ENCODE results near the gene STK11IP. TPM values are rescaled to one million over a fixed set of nuclear protein-coding genes. Genes with fewer than 3 reads are reported as not detected.

STK11IP gene
- polyA plus RNA-seq, 4 donors = 20.4 to 38.9 (median 23.2) TPM

DNA sequence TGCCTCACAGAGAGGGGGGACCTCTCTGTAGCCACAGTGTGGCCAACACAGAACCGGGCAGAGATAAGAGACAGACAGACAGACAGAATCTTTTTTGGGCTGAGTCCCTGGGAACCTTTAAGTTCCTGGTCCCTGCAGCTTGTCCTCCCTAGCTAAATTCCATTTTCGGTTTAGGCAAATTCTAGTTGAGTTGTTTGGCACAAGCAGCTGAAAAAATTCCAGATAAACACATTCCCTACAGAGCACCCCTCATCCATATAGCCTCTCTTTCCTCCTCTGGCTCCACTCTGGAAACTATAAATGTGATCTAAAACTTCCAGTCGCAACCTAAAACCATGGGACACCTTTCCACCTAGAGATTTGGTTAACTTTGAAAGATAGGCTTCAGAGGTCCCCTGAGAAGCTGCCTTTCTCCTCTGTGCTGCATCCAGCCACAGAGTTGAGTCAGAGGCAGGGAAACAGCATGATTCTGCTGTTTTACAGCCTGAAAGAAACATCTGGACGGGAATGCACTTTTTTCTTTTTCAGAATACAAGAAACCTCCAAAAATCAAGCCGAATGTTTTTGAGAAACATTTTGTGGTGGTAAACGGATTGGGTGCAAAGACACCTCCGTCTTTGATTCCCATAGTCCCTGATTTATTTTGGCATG is 60.7 kb downstream of the STK11IP start:
- 59 to 77% (median 72%) methylated on average over 7 of the region's 7 CpGs for WGBS, 3 donors
- DNase-seq (no peak), FAIRE-seq (no peak)
- no peak overlapping the region for H3K4me3 ChIP-seq (ENCODE audit: low read depth in 1 of 3, low read length in 3 of 3)
- H3K27ac ChIP-seq (ENCODE audit: low read depth in 1 of 3, low read length in 2 of 3) = no peak overlapping the region
- no peaks in the 10 kb centered on the region for H3K4me1 ChIP-seq (ENCODE audit: control insufficient read depth in 3 of 3, insufficient read depth in 2 of 3, low read depth in 1 of 3, low read length in 2 of 3)
- H3K9me3 ChIP-seq (ENCODE audit: control insufficient read depth in 2 of 2, insufficient read depth in 1 of 2, low read depth in 1 of 2, low read length in 1 of 2) = peaks cover 0 to 11% of the 10 kb centered on the region in 2 donors
- no peaks in the 10 kb centered on the region for H3K36me3 ChIP-seq (ENCODE audit: control insufficient read depth in 3 of 3, insufficient read depth in 2 of 3, low read depth in 1 of 3, low read length in 3 of 3)
- H3K27me3 ChIP-seq (ENCODE audit: control insufficient read depth in 3 of 3, insufficient read depth in 3 of 3, low read length in 3 of 3) = peaks cover 0 to 8% (median 2%) of the 10 kb centered on the region in 3 donors

DNA sequence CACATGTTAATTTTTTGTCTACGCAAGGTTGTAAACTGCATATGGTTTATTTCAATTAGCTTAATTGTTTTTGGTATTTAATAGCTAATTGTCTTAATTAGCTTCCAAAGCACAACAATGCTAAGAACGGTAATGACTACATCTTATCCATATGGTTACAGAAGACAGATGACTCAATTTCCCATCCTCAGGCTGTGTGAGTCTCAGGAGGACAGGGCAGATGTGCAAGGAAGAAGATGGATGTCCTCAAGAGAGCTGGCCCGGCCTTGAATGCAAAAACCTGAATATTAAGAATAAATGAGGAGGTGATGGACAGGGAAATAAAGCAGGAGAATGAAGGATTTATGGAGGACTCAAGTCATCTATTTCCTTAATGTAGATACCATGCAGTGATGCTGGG is 61.2 kb downstream of the STK11IP start:
- WGBS, 3 donors = 76 to 87% (median 86%) methylated on average over 3 of the region's 3 CpGs
- DNase-seq (no peak), FAIRE-seq (no peak)

DNA sequence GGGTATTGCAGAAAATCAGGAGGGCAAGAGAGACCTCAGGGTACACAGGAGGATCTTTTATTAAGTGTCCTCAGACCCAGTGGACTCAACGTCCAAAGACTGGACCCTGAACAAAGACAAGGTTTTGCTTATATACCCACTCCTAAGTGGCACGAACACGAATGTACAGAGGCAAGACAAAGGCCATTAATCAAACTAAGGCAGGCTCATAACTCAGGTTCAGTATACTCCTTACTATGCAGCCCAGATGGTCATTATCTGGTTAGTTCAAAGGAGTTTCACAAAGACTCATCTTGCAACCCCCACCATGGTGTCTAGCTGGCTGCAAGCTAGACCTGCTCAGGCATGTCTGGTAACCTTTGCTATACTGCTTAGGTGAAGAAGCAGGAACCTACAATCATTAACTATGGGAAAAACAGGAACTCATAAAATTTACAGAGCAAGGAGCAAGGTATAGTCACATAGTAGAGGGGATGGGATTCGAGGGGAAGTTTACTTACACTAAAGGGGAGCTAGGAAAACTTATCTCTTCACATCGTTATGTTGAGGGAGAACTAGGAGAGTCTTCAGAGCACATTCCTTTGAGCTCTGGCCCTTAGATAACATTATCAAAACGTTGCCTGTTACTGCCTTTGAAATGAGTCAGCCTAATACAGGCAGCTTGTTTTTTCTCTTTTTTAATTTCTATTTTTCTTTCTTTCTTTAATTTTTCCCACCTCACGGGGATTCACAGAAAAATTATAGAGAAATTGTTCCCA is 63.7 kb downstream of the STK11IP start:
- DNase-seq (peak in 1 of 2 donors; percentile 39), FAIRE-seq (no peak)
- no peaks in the 10 kb centered on the region for H3K27me3 ChIP-seq (ENCODE audit: control insufficient read depth in 3 of 3, insufficient read depth in 3 of 3, low read length in 3 of 3)
- H3K36me3 ChIP-seq (ENCODE audit: control insufficient read depth in 3 of 3, insufficient read depth in 2 of 3, low read depth in 1 of 3, low read length in 3 of 3) = no peaks in the 10 kb centered on the region
- WGBS, 3 donors = 28 to 56% (median 36%) methylated on average over 7 of the region's 7 CpGs
- H3K9me3 ChIP-seq (ENCODE audit: control insufficient read depth in 2 of 2, insufficient read depth in 1 of 2, low read depth in 1 of 2, low read length in 1 of 2) = peaks cover 0 to 11% of the 10 kb centered on the region in 2 donors
- H3K27ac ChIP-seq (ENCODE audit: low read depth in 1 of 3, low read length in 2 of 3) = peak overlapping the region in 1 of 3 donors; percentile 17
- no peaks in the 10 kb centered on the region for H3K4me1 ChIP-seq (ENCODE audit: control insufficient read depth in 3 of 3, insufficient read depth in 2 of 3, low read depth in 1 of 3, low read length in 2 of 3)
- H3K4me3 ChIP-seq (ENCODE audit: low read depth in 1 of 3, low read length in 3 of 3) = no peak overlapping the region

More for the DNA sequence above, 61.2 kb downstream of the STK11IP start:
- Histone ChIP-seq H3K9me3 (ENCODE audit: control insufficient read depth in 2 of 2, insufficient read depth in 1 of 2, low read depth in 1 of 2, low read length in 1 of 2) (peaks cover 0 to 11% of the 10 kb centered on the region in 2 donors), H3K4me3 (ENCODE audit: low read depth in 1 of 3, low read length in 3 of 3) (no peak overlapping the region), H3K27ac (ENCODE audit: low read depth in 1 of 3, low read length in 2 of 3) (no peak overlapping the region), H3K27me3 (ENCODE audit: control insufficient read depth in 3 of 3, insufficient read depth in 3 of 3, low read length in 3 of 3) (peaks cover 0 to 5% (median 2%) of the 10 kb centered on the region in 3 donors), H3K4me1 (ENCODE audit: control insufficient read depth in 3 of 3, insufficient read depth in 2 of 3, low read depth in 1 of 3, low read length in 2 of 3) (no peaks in the 10 kb centered on the region), H3K36me3 (ENCODE audit: control insufficient read depth in 3 of 3, insufficient read depth in 2 of 3, low read depth in 1 of 3, low read length in 3 of 3) (no peaks in the 10 kb centered on the region)

DNA sequence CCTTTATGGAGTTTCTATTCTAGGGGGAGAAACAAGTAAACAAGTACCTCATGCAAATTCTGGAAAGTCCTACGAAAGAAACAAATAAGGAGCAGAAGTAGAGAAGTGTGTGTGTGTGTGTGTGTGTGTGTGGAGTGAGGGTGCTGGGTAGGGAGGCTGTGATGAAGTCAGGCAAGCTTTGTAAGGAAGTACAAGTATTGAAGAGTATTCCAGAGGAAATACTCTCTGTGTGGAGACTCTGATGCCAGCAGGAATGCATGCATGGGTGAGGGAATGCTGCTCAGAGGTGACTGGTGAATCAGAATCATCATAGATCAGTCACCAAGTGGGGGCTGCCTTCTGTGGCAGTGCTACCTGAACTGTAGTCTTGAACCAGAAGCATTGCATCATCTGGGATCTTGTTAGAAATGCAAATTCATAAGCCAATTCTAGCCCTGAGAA is 64.3 kb downstream of the STK11IP start:
- H3K27ac ChIP-seq (ENCODE audit: low read depth in 1 of 3, low read length in 2 of 3) = peak overlapping the region in 1 of 3 donors; percentile 17
- no peaks in the 10 kb centered on the region for H3K4me1 ChIP-seq (ENCODE audit: control insufficient read depth in 3 of 3, insufficient read depth in 2 of 3, low read depth in 1 of 3, low read length in 2 of 3)
- no peaks in the 10 kb centered on the region for H3K27me3 ChIP-seq (ENCODE audit: control insufficient read depth in 3 of 3, insufficient read depth in 3 of 3, low read length in 3 of 3)
- H3K4me3 ChIP-seq (ENCODE audit: low read depth in 1 of 3, low read length in 3 of 3) = no peak overlapping the region
- WGBS, 3 donors = 64 to 70% (median 70%) methylated on average over 1 of the region's 1 CpG
- DNase-seq (no peak), FAIRE-seq (no peak)
- peaks cover 0 to 11% of the 10 kb centered on the region in 2 donors for H3K9me3 ChIP-seq (ENCODE audit: control insufficient read depth in 2 of 2, insufficient read depth in 1 of 2, low read depth in 1 of 2, low read length in 1 of 2)
- no peaks in the 10 kb centered on the region for H3K36me3 ChIP-seq (ENCODE audit: control insufficient read depth in 3 of 3, insufficient read depth in 2 of 3, low read depth in 1 of 3, low read length in 3 of 3)

DNA sequence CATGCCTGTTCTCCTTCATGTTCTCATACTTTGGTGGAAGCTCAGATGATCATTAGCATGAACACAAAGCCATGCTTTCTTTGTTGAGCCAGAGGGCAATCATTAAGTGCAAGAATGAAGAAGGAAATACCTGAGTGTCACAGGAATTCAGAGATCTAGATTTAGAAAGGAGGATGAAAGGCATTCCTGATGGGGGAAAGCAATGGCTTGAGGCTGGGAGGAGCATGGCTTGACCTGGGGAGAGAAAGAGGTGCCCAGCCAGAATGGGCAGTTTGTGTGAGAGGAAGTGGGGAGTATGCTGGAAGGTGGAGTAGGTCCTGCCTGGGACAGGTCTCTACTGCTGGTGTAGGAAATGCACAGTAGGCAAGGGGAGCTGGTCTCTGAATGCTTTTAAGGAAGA is 64.9 kb downstream of the STK11IP start:
- FAIRE-seq (no peak), DNase-seq (no peak)
- H3K4me3 ChIP-seq (ENCODE audit: low read depth in 1 of 3, low read length in 3 of 3) = no peak overlapping the region
- no peaks in the 10 kb centered on the region for H3K4me1 ChIP-seq (ENCODE audit: control insufficient read depth in 3 of 3, insufficient read depth in 2 of 3, low read depth in 1 of 3, low read length in 2 of 3)
- no peaks in the 10 kb centered on the region for H3K27me3 ChIP-seq (ENCODE audit: control insufficient read depth in 3 of 3, insufficient read depth in 3 of 3, low read length in 3 of 3)
- H3K9me3 ChIP-seq (ENCODE audit: control insufficient read depth in 2 of 2, insufficient read depth in 1 of 2, low read depth in 1 of 2, low read length in 1 of 2) = peaks cover 0 to 11% of the 10 kb centered on the region in 2 donors
- no peaks in the 10 kb centered on the region for H3K36me3 ChIP-seq (ENCODE audit: control insufficient read depth in 3 of 3, insufficient read depth in 2 of 3, low read depth in 1 of 3, low read length in 3 of 3)
- H3K27ac ChIP-seq (ENCODE audit: low read depth in 1 of 3, low read length in 2 of 3) = no peak overlapping the region

- no peak for FAIRE-seq
- no peak overlapping the region for H3K4me3 ChIP-seq (ENCODE audit: low read depth in 1 of 3, low read length in 3 of 3)
- 72 to 79% (median 76%) methylated on average over 11 of the region's 11 CpGs for WGBS, 3 donors
- no peak overlapping the region for H3K27ac ChIP-seq (ENCODE audit: low read depth in 1 of 3, low read length in 2 of 3)
- no peaks in the 10 kb centered on the region for H3K36me3 ChIP-seq (ENCODE audit: control insufficient read depth in 3 of 3, insufficient read depth in 2 of 3, low read depth in 1 of 3, low read length in 3 of 3)
- peaks cover 0 to 11% of the 10 kb centered on the region in 2 donors for H3K9me3 ChIP-seq (ENCODE audit: control insufficient read depth in 2 of 2, insufficient read depth in 1 of 2, low read depth in 1 of 2, low read length in 1 of 2)
- no peak for DNase-seq
- no peaks in the 10 kb centered on the region for H3K27me3 ChIP-seq (ENCODE audit: control insufficient read depth in 3 of 3, insufficient read depth in 3 of 3, low read length in 3 of 3)
- H3K4me1 ChIP-seq (ENCODE audit: control insufficient read depth in 3 of 3, insufficient read depth in 2 of 3, low read depth in 1 of 3, low read length in 2 of 3) = no peaks in the 10 kb centered on the region
Measured at GRCh38 chr2:219663116-219663762, 65.6 kb downstream of the STK11IP start.

DNA sequence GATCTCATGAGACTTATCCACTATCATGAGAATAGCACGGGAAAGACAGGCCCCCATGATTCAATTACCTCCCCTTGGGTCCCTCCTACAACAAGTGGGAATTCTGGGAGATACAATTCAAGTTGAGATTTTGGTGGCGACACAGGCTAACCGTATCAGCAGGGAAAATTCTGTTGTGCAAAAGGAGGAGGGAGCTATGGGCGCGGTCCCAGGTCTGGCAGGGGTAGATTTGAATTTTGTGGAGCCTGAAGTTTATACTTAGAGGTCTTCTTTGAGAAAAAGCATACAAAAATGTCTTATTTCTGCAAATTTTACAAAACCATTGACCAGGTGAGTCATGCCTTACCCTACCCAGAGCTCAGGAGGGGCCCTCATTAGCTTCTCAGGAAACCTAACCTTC is 66.4 kb downstream of the STK11IP start:
- H3K4me3 ChIP-seq (ENCODE audit: low read depth in 1 of 3, low read length in 3 of 3) = no peak overlapping the region
- H3K27me3 ChIP-seq (ENCODE audit: control insufficient read depth in 3 of 3, insufficient read depth in 3 of 3, low read length in 3 of 3) = no peaks in the 10 kb centered on the region
- H3K4me1 ChIP-seq (ENCODE audit: control insufficient read depth in 3 of 3, insufficient read depth in 2 of 3, low read depth in 1 of 3, low read length in 2 of 3) = no peaks in the 10 kb centered on the region
- no peaks in the 10 kb centered on the region for H3K36me3 ChIP-seq (ENCODE audit: control insufficient read depth in 3 of 3, insufficient read depth in 2 of 3, low read depth in 1 of 3, low read length in 3 of 3)
- no peak for DNase-seq
- no peak for FAIRE-seq
- 80 to 91% (median 86%) methylated on average over 5 of the region's 5 CpGs for WGBS, 3 donors
- H3K9me3 ChIP-seq (ENCODE audit: control insufficient read depth in 2 of 2, insufficient read depth in 1 of 2, low read depth in 1 of 2, low read length in 1 of 2) = peaks cover 0 to 11% of the 10 kb centered on the region in 2 donors
- H3K27ac ChIP-seq (ENCODE audit: low read depth in 1 of 3, low read length in 2 of 3) = no peak overlapping the region

GRCh38 chr2:219664944-219665343 is 67.3 kb downstream of the STK11IP start:
- no peak for DNase-seq

More at GRCh38 chr2:219664944-219665343, 67.3 kb downstream of the STK11IP start:
- WGBS, 3 donors = 49 to 76% (median 59%) methylated on average over 4 of the region's 4 CpGs
- Histone ChIP-seq H3K27me3 (ENCODE audit: control insufficient read depth in 3 of 3, insufficient read depth in 3 of 3, low read length in 3 of 3) (no peaks in the 10 kb centered on the region), H3K4me3 (ENCODE audit: low read depth in 1 of 3, low read length in 3 of 3) (no peak overlapping the region), H3K4me1 (ENCODE audit: control insufficient read depth in 3 of 3, insufficient read depth in 2 of 3, low read depth in 1 of 3, low read length in 2 of 3) (no peaks in the 10 kb centered on the region), H3K27ac (ENCODE audit: low read depth in 1 of 3, low read length in 2 of 3) (no peak overlapping the region), H3K9me3 (ENCODE audit: control insufficient read depth in 2 of 2, insufficient read depth in 1 of 2, low read depth in 1 of 2, low read length in 1 of 2) (peaks cover 0 to 11% of the 10 kb centered on the region in 2 donors), H3K36me3 (ENCODE audit: control insufficient read depth in 3 of 3, insufficient read depth in 2 of 3, low read depth in 1 of 3, low read length in 3 of 3) (no peaks in the 10 kb centered on the region)
- FAIRE-seq = no peak
